H1 (cell line): ENCODE results near the gene SSTR3.

ENCODE experiments used
- ASH2L ChIP-seq: fragments of 200-600, 300-600 bp; sonication (generic); IDR thresholded peaks from one replicate; pipeline ENCODE4 v1.7.1; 2017; ENCODE audit warnings: low read length
- CHD2 ChIP-seq: IDR thresholded peaks from 2 replicates; pipeline ENCODE4 v1.6.1; 2012; ENCODE audit warnings: low read length, improper control_type of control experiment
- EP300 ChIP-seq, 2 experiments: IDR thresholded peaks; 1 replicate in 1 of 2; 2 replicates in 1 of 2; pipeline ENCODE4 v1.6.1; 2011 to 2012; ENCODE audit warnings: low read depth in 2 of 2, low read length in 2 of 2, mild to moderate bottlenecking in 2 of 2, borderline replicate concordance in 1 of 2, inconsistent platforms in 1 of 2, moderate library complexity in 1 of 2
- JUN ChIP-seq: IDR thresholded peaks from 2 replicates; pipeline ENCODE4 v1.6.1; 2011; ENCODE audit warnings: low read depth, mild to moderate bottlenecking, improper control_type of control experiment, low read length
- MAFK ChIP-seq: IDR thresholded peaks from 2 replicates; pipeline ENCODE4 v1.6.1; 2012; ENCODE audit warnings: low read depth, mild to moderate bottlenecking, improper control_type of control experiment, low read length
- POLR2A ChIP-seq, 2 experiments: IDR thresholded peaks; 1 replicate in 1 of 2; 2 replicates in 1 of 2; pipeline ENCODE4 v1.6.1; 2011; ENCODE audit warnings: low read depth in 2 of 2, low read length in 2 of 2, mild to moderate bottlenecking in 2 of 2; ENCODE audit errors: control extremely low read depth in 1 of 2
- SP2 ChIP-seq: IDR thresholded peaks from 2 replicates; pipeline ENCODE4 v1.6.1; 2012; ENCODE audit warnings: mild to moderate bottlenecking, low read length, inconsistent platforms
- TAF1 ChIP-seq: IDR thresholded peaks from 2 replicates; pipeline ENCODE4 v1.6.1; 2011; ENCODE audit warnings: mild to moderate bottlenecking, low read depth, low read length
- TF ChIP-seq, protein P1 (sequence below), 3 experiments: IDR thresholded peaks; 1 replicate in 2 of 3; 2 replicates in 1 of 3; pipeline versions ENCODE4 v1.5.1 to v1.6.1; 2011; ENCODE audit warnings: low read length in 3 of 3, mild to moderate bottlenecking in 3 of 3, inconsistent platforms in 2 of 3, low read depth in 1 of 3, moderate library complexity in 1 of 3; ENCODE audit not compliant: insufficient read depth in 1 of 3; ENCODE audit errors: control extremely low read depth in 1 of 3

DNA sequence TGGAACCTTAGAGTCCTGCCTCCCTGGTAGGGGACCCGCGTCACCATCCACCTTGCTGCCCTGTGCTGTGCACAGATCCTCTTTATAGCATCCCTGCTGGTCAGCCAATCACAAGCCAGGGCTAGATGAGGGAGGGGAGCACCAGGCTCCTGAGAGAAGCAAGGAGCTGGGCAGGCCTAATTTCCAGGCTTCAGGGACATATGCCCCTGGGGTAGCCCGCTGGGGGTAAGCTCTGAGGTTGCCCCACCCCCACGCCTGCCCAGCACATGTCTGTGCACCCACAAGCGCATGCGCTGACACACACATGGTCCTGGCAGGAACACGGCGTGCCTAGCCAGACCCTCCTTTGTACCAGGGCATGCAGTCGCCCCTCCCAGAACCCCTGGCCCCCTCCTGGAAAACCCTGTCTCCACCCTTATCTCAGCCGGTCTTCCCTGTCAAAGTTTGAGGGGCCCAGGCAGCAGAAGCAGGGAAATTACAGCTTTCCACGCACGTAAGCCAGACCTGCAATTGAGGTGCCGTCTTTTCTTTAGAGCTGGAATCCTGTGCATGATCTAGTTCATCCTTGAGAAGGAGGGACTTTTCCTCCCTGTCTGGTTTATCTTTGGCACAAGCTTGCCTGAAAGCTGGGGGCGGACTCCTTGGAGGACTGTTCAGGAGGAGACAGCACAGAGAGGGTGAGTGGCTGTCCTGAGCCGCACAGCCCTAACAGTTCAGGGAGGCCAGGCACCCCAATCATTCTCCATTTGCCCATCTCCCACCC lies 2.1 kb downstream of the SSTR3 start:
- TF ChIP-seq, protein P1, sequence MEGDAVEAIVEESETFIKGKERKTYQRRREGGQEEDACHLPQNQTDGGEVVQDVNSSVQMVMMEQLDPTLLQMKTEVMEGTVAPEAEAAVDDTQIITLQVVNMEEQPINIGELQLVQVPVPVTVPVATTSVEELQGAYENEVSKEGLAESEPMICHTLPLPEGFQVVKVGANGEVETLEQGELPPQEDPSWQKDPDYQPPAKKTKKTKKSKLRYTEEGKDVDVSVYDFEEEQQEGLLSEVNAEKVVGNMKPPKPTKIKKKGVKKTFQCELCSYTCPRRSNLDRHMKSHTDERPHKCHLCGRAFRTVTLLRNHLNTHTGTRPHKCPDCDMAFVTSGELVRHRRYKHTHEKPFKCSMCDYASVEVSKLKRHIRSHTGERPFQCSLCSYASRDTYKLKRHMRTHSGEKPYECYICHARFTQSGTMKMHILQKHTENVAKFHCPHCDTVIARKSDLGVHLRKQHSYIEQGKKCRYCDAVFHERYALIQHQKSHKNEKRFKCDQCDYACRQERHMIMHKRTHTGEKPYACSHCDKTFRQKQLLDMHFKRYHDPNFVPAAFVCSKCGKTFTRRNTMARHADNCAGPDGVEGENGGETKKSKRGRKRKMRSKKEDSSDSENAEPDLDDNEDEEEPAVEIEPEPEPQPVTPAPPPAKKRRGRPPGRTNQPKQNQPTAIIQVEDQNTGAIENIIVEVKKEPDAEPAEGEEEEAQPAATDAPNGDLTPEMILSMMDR (IDR thresholded peaks at IDR 0.05; ENCODE audit: control extremely low read depth in 1 of 3, insufficient read depth in 1 of 3, low read depth in 1 of 3, low read length in 3 of 3): no peak
- no peak for TF ChIP-seq MAFK
- TF ChIP-seq POLR2A (IDR thresholded peaks at IDR 0.05; ENCODE audit: control extremely low read depth in 1 of 2, low read depth in 2 of 2, low read length in 2 of 2): no peak
- no peak for TF ChIP-seq CHD2
- no peak for TF ChIP-seq SP2
- TF ChIP-seq JUN: no peak
- no peak for TF ChIP-seq TAF1
- TF ChIP-seq EP300 (IDR thresholded peaks at IDR 0.05; ENCODE audit: borderline replicate concordance in 1 of 2, low read depth in 2 of 2, low read length in 2 of 2): no peak
- no peak for TF ChIP-seq ASH2L
